Stimulated activated CD8-positive, alpha-beta memory T cell treated with anti-CD3 and anti-CD28 coated beads, Interleukin-7, amount 100 ng/mL, for 48 hours (primary cell): ENCODE measurements around the gene IL1RAPL2.
"Not testable (repeated sequence)": the region's sequence is repeated elsewhere in the genome, so short reads cannot be mapped to it uniquely, and the experiment has no call there.

Experiments
- DNase-seq, 2 donors: peaks; one replicate each; pipeline ENCODE4 v3.0.0-alpha.2; 2020; ENCODE audit warnings: low read depth in 1 of 2; ENCODE audit errors: extremely low read depth in 1 of 2

The IL1RAPL2 gene

GRCh38 chrX:105662248-105662647 is 1096.2 kb downstream of the IL1RAPL2 start:
- no peak for DNase-seq

- DNase-seq = no peak
Measured at GRCh38 chrX:105664243-105664642, 1098.2 kb downstream of the IL1RAPL2 start.

GRCh38 chrX:105684288-105684687 is 1118.3 kb downstream of the IL1RAPL2 start:
- DNase-seq = not testable (repeated sequence)

DNA sequence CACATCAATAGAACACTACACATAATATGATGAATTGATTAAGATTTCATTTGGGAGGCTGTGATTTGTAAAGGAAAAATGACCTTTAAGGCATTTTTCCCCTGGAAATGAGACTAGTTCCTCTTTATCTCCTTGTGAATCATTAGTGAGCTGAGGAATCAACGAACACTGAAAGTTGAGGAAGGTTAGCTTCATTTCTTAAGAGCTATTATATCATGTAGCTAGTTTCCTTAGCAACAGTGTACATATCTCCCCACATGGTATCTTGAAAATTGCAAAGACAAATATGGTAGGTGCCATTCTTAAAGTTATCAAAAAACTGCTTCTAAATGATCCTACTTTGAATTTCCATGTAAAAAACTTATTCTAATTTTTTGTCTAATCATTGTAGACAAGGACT is 1128.8 kb downstream of the IL1RAPL2 start:
- DNase-seq = no peak

DNA sequence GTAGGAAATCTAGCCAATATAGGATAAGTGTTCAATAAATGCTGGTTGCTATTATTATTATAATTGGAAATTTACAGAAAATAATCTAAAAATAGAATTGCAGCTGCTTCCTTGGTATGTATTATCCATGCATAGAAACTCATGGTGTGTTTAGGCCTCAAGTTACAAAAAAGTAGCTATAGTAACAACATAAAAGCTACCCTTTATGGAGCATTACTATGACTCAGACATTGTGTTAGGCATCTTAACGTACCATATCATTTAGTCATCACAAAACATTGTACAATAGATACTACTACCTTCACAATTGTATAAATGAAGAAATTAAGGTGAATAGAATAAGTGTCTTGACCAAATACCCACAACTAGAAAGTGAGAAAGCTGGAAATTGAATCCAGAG is 1129.5 kb downstream of the IL1RAPL2 start:
- DNase-seq = no peak

DNA sequence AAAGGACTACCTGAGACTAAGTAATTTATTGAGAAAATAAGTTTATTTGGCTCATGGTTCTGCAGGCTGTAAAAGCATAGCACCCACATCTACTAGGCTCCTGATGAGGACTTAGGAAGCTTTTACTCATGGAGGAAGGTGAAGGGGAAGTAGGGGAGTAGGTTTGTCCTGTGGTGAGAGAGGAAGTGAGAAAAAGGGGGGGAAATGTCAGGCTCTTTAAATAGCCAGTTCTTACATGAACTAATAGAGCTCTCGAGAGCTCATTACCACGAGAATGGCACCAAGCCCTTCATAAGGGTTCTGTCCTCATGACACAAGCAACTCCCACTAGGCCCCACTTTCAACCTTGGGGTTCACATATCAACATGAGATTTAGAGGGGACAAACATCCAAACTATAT is 1130.9 kb downstream of the IL1RAPL2 start:
- DNase-seq = no peak

- DNase-seq = no peak
Measured at GRCh38 chrX:105697984-105698781, 1132.2 kb downstream of the IL1RAPL2 start.

DNA sequence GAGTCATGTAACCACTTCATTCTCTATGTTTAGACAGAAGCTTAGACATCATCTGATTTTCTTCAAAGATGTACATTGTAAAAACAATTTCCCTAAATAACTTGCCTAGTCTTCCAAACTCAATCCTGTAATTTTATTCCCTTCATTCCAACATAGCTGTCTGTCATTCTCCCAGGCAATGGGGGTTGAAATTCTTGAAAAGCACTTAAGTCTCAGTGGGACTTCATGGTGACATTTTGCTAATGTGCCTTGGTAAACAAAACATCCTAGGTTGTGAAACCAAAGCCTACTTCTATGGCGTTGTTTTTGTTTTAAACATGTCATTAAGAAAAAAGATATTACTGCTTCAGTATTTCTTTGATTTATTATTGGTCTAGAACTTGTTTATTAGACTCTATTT is 1134.3 kb downstream of the IL1RAPL2 start:
- no peak for DNase-seq

- no peak for DNase-seq
Measured at GRCh38 chrX:105701310-105702052, 1135.5 kb downstream of the IL1RAPL2 start.

- no peak for DNase-seq
Measured at GRCh38 chrX:105703876-105704275, 1137.9 kb downstream of the IL1RAPL2 start.

DNA sequence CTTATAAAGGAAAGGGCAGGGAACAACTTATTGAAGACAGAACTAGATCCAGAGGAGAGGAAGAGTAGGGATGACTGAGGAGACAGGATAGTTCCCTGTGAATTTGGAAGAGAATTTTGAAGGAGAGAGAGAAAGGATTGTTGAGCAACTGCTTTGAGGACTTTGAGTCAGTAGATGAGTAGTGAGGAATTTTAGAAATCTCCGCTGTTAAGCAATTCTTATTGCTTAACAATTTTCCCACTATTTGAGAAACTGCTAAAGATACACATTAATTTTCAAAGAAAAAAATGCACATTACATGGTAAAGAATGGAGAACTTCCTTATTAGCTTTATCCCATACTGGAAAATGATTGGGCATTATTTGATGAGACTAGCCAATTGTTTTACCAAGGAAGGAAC is 1140.0 kb downstream of the IL1RAPL2 start:
- no peak for DNase-seq

GRCh38 chrX:105711805-105712204 is 1145.8 kb downstream of the IL1RAPL2 start:
- DNase-seq = no peak

GRCh38 chrX:105715746-105716145 is 1149.7 kb downstream of the IL1RAPL2 start:
- DNase-seq = no peak

GRCh38 chrX:105723966-105724735 is 1158.2 kb downstream of the IL1RAPL2 start:
- no peak for DNase-seq

GRCh38 chrX:105725228-105725627 is 1159.2 kb downstream of the IL1RAPL2 start:
- no peak for DNase-seq

- no peak for DNase-seq
Measured at GRCh38 chrX:105738162-105738561, 1172.2 kb downstream of the IL1RAPL2 start.

DNA sequence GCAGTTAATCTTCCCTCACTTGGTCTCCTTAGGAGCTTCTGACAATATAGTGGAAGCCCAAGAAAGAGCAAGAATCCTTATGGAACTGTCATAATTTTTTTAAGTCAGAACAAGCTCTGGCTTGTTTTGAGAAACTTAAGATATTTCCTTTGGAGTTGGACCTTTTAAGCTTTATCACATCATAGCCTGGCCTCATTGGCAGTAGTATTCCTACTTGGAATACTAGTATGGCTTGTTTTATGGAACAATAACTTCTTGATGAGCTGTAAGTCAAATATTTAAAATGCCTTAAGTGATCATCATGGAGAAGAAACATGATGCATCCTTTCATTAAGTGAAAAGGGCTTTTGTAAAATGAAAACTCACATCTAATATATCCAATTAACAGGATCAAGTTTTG is 1178.3 kb downstream of the IL1RAPL2 start:
- no peak for DNase-seq

DNA sequence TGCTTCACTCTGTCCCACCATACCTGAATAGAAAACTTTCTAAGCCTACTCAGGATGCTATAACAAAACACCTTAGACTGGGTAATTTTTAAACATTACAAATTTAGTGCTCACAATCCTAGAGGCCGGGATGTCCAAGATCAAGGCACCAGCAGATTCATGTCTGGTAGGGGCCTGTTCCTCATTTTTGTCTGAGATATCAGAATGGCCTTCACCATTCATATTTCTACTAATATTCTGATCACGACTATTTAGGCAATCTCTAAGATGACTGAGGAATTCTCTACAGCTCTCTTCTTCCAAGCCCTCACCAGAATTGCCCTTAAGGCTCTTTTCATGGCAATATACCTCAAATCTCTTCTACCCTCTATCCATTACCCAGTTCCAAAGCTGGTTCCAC is 1178.9 kb downstream of the IL1RAPL2 start:
- no peak for DNase-seq

DNA sequence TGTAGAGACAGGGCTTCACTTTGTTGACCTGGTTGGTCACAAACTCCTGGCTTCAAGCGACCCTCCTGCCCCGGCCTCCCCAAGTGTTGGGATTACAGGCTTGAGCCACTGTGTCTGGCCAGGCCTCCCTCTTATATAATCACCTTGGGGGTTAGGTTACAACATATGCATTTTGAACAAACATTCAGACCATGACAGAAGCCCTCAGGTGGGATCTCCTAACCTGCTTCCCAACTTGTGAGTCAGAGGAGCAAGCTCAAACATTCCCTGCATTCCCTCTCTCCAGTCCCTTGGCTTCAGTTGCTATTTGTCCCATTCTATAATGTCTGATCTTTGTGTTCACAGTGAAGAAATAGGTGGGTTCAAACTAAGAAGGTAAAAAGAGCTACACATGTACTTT is 1179.9 kb downstream of the IL1RAPL2 start:
- DNase-seq = no peak

GRCh38 chrX:105752338-105752956 is 1186.4 kb downstream of the IL1RAPL2 start:
- no peak for DNase-seq

DNA sequence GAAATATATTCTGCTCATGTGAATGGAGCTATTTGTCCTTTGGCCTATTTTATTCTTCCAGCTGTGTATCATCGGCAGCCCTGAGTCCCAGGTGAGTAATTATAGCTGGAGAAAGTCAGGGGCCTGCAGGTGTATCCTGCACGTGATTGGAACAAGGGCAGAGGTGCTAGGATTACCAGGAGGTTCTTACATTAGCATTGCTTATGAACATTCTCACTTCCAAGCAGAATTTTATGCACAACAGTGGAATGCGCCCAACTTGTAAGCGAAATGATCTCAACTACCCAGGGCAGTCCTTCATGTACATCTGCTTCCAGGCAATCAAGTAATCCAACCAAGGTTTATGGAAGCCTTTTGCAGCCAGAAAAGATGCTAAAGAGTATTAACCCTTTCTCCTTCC is 1187.4 kb downstream of the IL1RAPL2 start:
- DNase-seq = no peak
